B cell (primary cell): ENCODE results near the gene PRM2. TPM values are rescaled to one million over a fixed set of nuclear protein-coding genes. Genes with fewer than 3 reads are reported as not detected.

ENCODE experiments used
- ATAC-seq: fragments of 200-7000 bp; cut with Tn5 transposase; one replicate; pipeline ENCODE4 v1.10.0; 2021; ENCODE audit warnings: low read depth, mild to moderate bottlenecking, moderate number of reproducible peaks, moderate library complexity
- CTCF ChIA-PET: fragments of 350-600 bp; sonication (Branson Sonifier 250); formaldehyde crosslinking; loops from one replicate; lab custom pipeline; 2021; ENCODE audit warnings: antibody characterized with exemption, inconsistent platforms; lab: Charles Lee
- POLR2A ChIA-PET: fragments of 350-600 bp; sonication (Branson Sonifier 250); formaldehyde crosslinking; loops from one replicate; lab custom pipeline; 2021; ENCODE audit warnings: antibody characterized with exemption; lab: Charles Lee
- DNase-seq: peaks from one replicate; pipeline ENCODE4 v3.0.0; 2013
- H2AFZ ChIP-seq: 2 replicates; pipeline ENCODE4 v1.6.1; 2012; ENCODE audit warnings: mild to moderate bottlenecking, low read depth, low read length; ENCODE audit not compliant: insufficient read depth, poor library complexity, severe bottlenecking
- H3K27ac ChIP-seq, 2 donors: 1 replicate in 1 of 2; 2 replicates in 1 of 2; pipeline ENCODE4 v1.5.1; 2012 to 2013; ENCODE audit warnings: low read length in 2 of 2, mild to moderate bottlenecking in 2 of 2, moderate library complexity in 1 of 2
- H3K27me3 ChIP-seq, 4 experiments: fragments of 200-600 bp in 1 of 4; sonication (generic) in 1 of 4; replicated peaks in 1 of 4; 1 replicate in 2 of 4; 2 replicates in 2 of 4; pipeline versions ENCODE4 v1.6.1 to v1.7.0; 2013 to 2016; ENCODE audit warnings: low read length in 3 of 4, mild to moderate bottlenecking in 2 of 4, mixed read lengths in 1 of 4, moderate library complexity in 1 of 4; ENCODE audit not compliant: insufficient read depth in 4 of 4, control insufficient read depth in 3 of 4; ENCODE audit errors: control extremely low read depth in 1 of 4
- H3K36me3 ChIP-seq, 2 experiments: replicated peaks in 1 of 2; 1 replicate in 1 of 2; 2 replicates in 1 of 2; pipeline versions ENCODE4 v1.6.1 to v1.7.1; 2013; ENCODE audit warnings: low read length in 1 of 2; ENCODE audit not compliant: insufficient read depth in 2 of 2, control insufficient read depth in 1 of 2; ENCODE audit errors: control extremely low read depth in 1 of 2, extremely low read depth in 1 of 2
- H3K4me1 ChIP-seq, 2 donors: fragments of 200-600 bp in 1 of 2; sonication (generic) in 1 of 2; 1 replicate in 1 of 2; 2 replicates in 1 of 2; pipeline versions ENCODE4 v1.5.1 to v1.6.1; 2013 to 2017; ENCODE audit warnings: low read length in 2 of 2; ENCODE audit not compliant: control insufficient read depth in 2 of 2, insufficient read depth in 2 of 2
- H3K4me2 ChIP-seq: replicated peaks from 2 replicates; pipeline ENCODE3; 2012; ENCODE audit warnings: mild to moderate bottlenecking, low read depth, low read length; ENCODE audit not compliant: poor library complexity, severe bottlenecking
- H3K4me3 ChIP-seq, 5 experiments: fragments of 200-600 bp in 1 of 5; sonication (generic) in 1 of 5; 1 replicate in 3 of 5; 2 replicates in 2 of 5; pipeline versions ENCODE4 v1.5.1 to v1.7.0; 2011 to 2016; ENCODE audit warnings: low read length in 4 of 5, mild to moderate bottlenecking in 4 of 5, low read depth in 2 of 5, control low read depth in 1 of 5, moderate library complexity in 1 of 5; ENCODE audit not compliant: insufficient read depth in 1 of 5; ENCODE audit errors: control extremely low read depth in 1 of 5, extremely low read depth in 1 of 5
- H3K79me2 ChIP-seq: fragments of 200-600 bp; sonication (generic); one replicate; pipeline ENCODE4 v1.6.0; 2016; ENCODE audit warnings: low read length; ENCODE audit not compliant: control insufficient read depth, insufficient read depth
- H3K9ac ChIP-seq: fragments of 200-600 bp; sonication (generic); 2 replicates; pipeline ENCODE4 v1.6.1; 2017; ENCODE audit warnings: mild to moderate bottlenecking, low read length, moderate library complexity
- H3K9me3 ChIP-seq, 3 donors: one replicate each; pipeline versions ENCODE4 v1.6.1 to v1.7.1; 2013; ENCODE audit warnings: low read length in 2 of 3; ENCODE audit not compliant: control insufficient read depth in 2 of 3, insufficient read depth in 1 of 3; ENCODE audit errors: control extremely low read depth in 1 of 3
- H4K20me1 ChIP-seq: 2 replicates; pipeline ENCODE4 v1.6.0; 2012; ENCODE audit warnings: mild to moderate bottlenecking, low read length; ENCODE audit not compliant: insufficient read depth, control insufficient read depth, poor library complexity, severe bottlenecking
- H3K27ac Mint-ChIP-seq: one replicate; pipeline ENCODE4 v1.8.0; 2021; ENCODE audit warnings: mixed read lengths
- H3K27me3 Mint-ChIP-seq: one replicate; pipeline ENCODE4 v1.8.0; 2021; ENCODE audit warnings: mixed read lengths
- H3K4me1 Mint-ChIP-seq: one replicate; pipeline ENCODE4 v1.8.0; 2021; ENCODE audit warnings: mixed read lengths
- H3K4me3 Mint-ChIP-seq: one replicate; pipeline ENCODE4 v1.8.0; 2021; ENCODE audit warnings: mixed read lengths
- H3K9me3 Mint-ChIP-seq: one replicate; pipeline ENCODE4 v1.8.0; 2022; ENCODE audit warnings: mixed read lengths; ENCODE audit not compliant: insufficient read depth
- CTCF ChIP-seq: fragments of 200-600 bp; IDR thresholded peaks from one replicate; pipeline ENCODE4 v1.8.0; 2022; ENCODE audit warnings: antibody characterized with exemption, mild to moderate bottlenecking
- EZH2 ChIP-seq: IDR thresholded peaks from 2 replicates; pipeline ENCODE4 v1.6.1; 2012; ENCODE audit warnings: borderline replicate concordance, low read depth, mild to moderate bottlenecking, moderate library complexity, low read length; ENCODE audit not compliant: insufficient read depth, poor library complexity, severe bottlenecking
- WGBS: methylation state at CpG from one replicate; pipeline ENCODE4 v1.1.5; 2013; ENCODE audit warnings: missing lambda C conversion rate; ENCODE audit not compliant: insufficient coverage; 5-methylcytosine and 5-hydroxymethylcytosine counted together
- intact Hi-C: fragments of 100-400 bp; cut with micrococcal nuclease; formaldehyde crosslinking; loops from one replicate; pipeline ENCODE4 v1.10.0; 2022
- polyA plus RNA-seq: library from polyadenylated mRNA; depleted of rRNA; stranded (reverse); fragments of >200 nt; gene quantifications from 2 replicates; pipeline ENCODE4 v1.2.3, GENCODE V29; 2012
- total RNA-seq, 2 donors: library from RNA; stranded (reverse); fragments of 120-200 nt in 1 of 2; gene quantifications; 1 replicate in 1 of 2; 2 replicates in 1 of 2; pipeline versions ENCODE4 v1.2.3 to v1.2.4, GENCODE V29; 2013 to 2022

The PRM2 gene
- total and polyA plus RNA-seq, 2 donors (not counting 1 experiment from before 2014, with no cell fraction given) = not detected

DNA sequence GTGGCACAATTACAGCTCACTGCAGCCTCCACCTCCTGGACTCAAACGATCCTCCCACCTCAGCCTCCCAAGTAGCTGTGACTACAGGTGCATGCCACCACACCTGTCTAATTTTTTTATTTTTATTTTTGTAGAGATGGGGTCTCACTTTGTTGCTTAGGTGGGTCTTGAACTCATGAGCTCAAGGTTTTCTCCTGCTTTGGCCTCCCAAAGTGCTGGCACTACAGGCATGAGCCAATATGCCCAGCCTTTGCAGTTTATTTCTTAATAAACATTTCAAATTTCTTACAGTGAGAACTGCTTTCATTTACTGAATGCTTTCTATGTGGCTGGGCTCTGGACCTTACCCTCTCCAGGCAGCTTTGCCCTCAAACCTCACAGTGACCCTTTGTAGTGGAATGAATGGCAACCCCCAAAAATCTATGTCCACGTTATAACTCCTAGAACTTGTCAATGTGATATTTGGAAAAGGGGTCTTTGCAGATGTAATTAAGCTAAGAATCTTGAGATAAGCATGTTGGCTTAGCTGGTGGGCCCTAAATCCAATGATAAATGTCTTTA is 5.6 kb downstream of the PRM2 start:
- Histone ChIP-seq H3K9ac (no peak overlapping the region), H2AFZ (no peak overlapping the region), H3K27me3 (no peaks in the 10 kb centered on the region), H4K20me1 (no peaks in the 10 kb centered on the region), H3K4me3 (no peak overlapping the region), H3K9me3 (no peaks in the 10 kb centered on the region), H3K4me1 (no peaks in the 10 kb centered on the region), H3K27ac (no peak overlapping the region), H3K4me2 (no peak overlapping the region), H3K79me2 (no peaks in the 10 kb centered on the region), H3K36me3 (no peaks in the 10 kb centered on the region)
- ChIA-PET CTCF (interaction anchor here (0.7 to 1.1 kb wide), 3 partner anchors 12 to 27 kb away, joined by 3 to 4 read pairs (median 3); no protein-coding TSS in a partner anchor), POLR2A (no interaction called here)
- no peaks in the 10 kb centered on the region for H3K4me1 Mint-ChIP-seq
- H3K27me3 Mint-ChIP-seq = no peaks in the 10 kb centered on the region
- H3K9me3 Mint-ChIP-seq = no peaks in the 10 kb centered on the region
- H3K4me3 Mint-ChIP-seq = no peak overlapping the region
- intact Hi-C loops = no loop called here
- H3K27ac Mint-ChIP-seq = no peak overlapping the region
- DNase-seq (no peak), ATAC-seq (no peak)
- WGBS = no CpG with 5 or more reads among the region's 2 CpGs
- TF ChIP-seq CTCF = no peak
- TF ChIP-seq EZH2 = no peak

DNA sequence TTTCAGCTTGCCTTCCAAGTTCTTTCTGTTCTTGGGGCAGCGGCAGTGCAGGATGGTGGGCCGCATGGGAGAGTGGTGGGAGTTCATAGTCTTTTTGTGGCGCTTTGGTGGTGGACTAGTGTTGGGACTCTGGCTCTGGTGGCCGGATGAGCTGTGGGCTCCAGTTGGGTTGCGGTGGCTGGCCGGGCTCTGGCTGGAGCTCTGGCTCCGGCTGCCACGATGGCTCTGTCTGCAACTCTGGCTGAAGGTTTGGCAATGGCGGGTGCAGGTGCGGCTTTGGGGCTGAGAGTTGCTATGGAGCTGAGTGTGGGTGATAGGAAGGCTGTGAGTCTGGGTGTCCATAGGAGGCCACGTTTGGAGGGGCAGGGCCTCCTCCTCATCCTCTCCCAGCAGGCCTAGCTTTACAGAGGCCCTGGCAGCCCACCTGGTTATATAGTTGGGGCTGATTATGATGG is 7.3 kb downstream of the PRM2 start, which contains the start of gene TNP2:
Gene TNP2, minus strand, starts transcription at position 405 of the 455 bp plus-strand sequence. Its CDS starts 63 bp downstream, at position 342.
- Histone ChIP-seq H2AFZ (no peak within 1 kb of the TSS), H3K9me3 (no peaks in the 10 kb centered on the region), H3K79me2 (no peaks in the 10 kb centered on the region), H3K27me3 (no peaks in the 10 kb centered on the region), H3K36me3 (no peaks in the 10 kb centered on the region), H3K4me3 (no peak within 1 kb of the TSS), H4K20me1 (no peaks in the 10 kb centered on the region), H3K9ac (no peak within 1 kb of the TSS), H3K4me1 (peaks cover 7% of the 10 kb centered on the region in 2 donors), H3K27ac (no peak within 1 kb of the TSS), H3K4me2 (no peak within 1 kb of the TSS)
- ATAC-seq (no peak), DNase-seq (no peak)
- peaks cover 8% of the 10 kb centered on the region for H3K4me1 Mint-ChIP-seq
- TF ChIP-seq EZH2 (no peak), CTCF (no peak)
- H3K27me3 Mint-ChIP-seq = no peaks in the 10 kb centered on the region
- no peaks in the 10 kb centered on the region for H3K9me3 Mint-ChIP-seq
- no peak within 1 kb of the TSS for H3K4me3 Mint-ChIP-seq
- intact Hi-C loops = no loop called here
- ChIA-PET CTCF (interaction anchor here (1.1 kb wide), 2 partner anchors 10 to 13 kb away, joined by 3 to 4 read pairs; partner anchors contain the start of gene SOCS1), POLR2A (interaction anchor here (0.6 kb wide), 1 partner anchor 84 kb away, joined by 12 read pairs; no protein-coding TSS in a partner anchor)
- WGBS = 94% methylated on average over 9 of the region's 11 CpGs
- H3K27ac Mint-ChIP-seq = no peak within 1 kb of the TSS
